ENCODE data around the gene CKS2. TPM values are rescaled to one million over a fixed set of nuclear protein-coding genes. Genes with fewer than 3 reads are reported as not detected.

CKS2 gene
- total and polyA plus RNA-seq, 2 of the 8 experiments (the other 6 are each of a cell fraction or from before 2014, with no cell fraction given), result 337 to 689 TPM

GRCh38 chr9:89278551-89278950 lies 32.4 kb upstream of the CKS2 start:
- Histone ChIP-seq H3K23ac (ENCODE audit: insufficient read length) (no peak overlapping the region), H3K4me2 (ENCODE audit: insufficient read depth in 1 of 2, low read depth in 2 of 2, low read length in 2 of 2) (no peak overlapping the region), H2AK5ac (ENCODE audit: low read depth, low read length) (no peak overlapping the region), H3K4me1 (replicated peaks in 1 of 4; ENCODE audit: control insufficient read depth in 3 of 4, insufficient read depth in 4 of 4, low read length in 3 of 4) (no peaks in the 10 kb centered on the region), H3K36me3 (ENCODE audit: control insufficient read depth in 2 of 4, insufficient read depth in 4 of 4, low read length in 3 of 4) (no peaks in the 10 kb centered on the region), H3K4ac (replicated peaks; ENCODE audit: insufficient read length, low read depth, low read length) (no peak overlapping the region), H2AFZ (ENCODE audit: low read length) (no peak overlapping the region), H2BK15ac (ENCODE audit: low read length) (no peak overlapping the region), H4K5ac (ENCODE audit: insufficient read length, low read depth, low read length) (no peak overlapping the region), H3K18ac (ENCODE audit: extremely low read depth, low read length) (no peak overlapping the region), H3K56ac (replicated peaks; ENCODE audit: insufficient read length, low read depth, low read length) (no peak overlapping the region), H3K79me1 (ENCODE audit: low read depth, low read length) (no peaks in the 10 kb centered on the region; the same call in 1 of the 2 replicates), H2BK20ac (ENCODE audit: low read length) (no peak overlapping the region), H4K8ac (ENCODE audit: extremely low read depth, insufficient read depth, low read length) (no peak overlapping the region), H3K4me3 (ENCODE audit: extremely low read depth in 1 of 4, insufficient read depth in 2 of 4, low read depth in 3 of 4, low read length in 4 of 4) (no peak overlapping the region), H2BK120ac (replicated peaks; ENCODE audit: low read depth, low read length) (no peak overlapping the region), H4K20me1 (replicated peaks in 1 of 2; ENCODE audit: control insufficient read depth in 1 of 2, insufficient read depth in 2 of 2, low read length in 2 of 2) (no peaks in the 10 kb centered on the region), H3K23me2 (ENCODE audit: low read depth, low read length) (no peaks in the 10 kb centered on the region), H4K91ac (replicated peaks; ENCODE audit: insufficient read length, low read length) (no peak overlapping the region), H3K9ac (replicated peaks in 1 of 4; ENCODE audit: extremely low read depth in 1 of 4, low read depth in 3 of 4, low read length in 3 of 4) (no peak overlapping the region), H3K14ac (ENCODE audit: insufficient read length) (no peak overlapping the region), H3K27ac (ENCODE audit: low read depth, low read length) (no peak overlapping the region), H2BK5ac (ENCODE audit: low read depth, low read length) (no peak overlapping the region), H3K79me2 (ENCODE audit: control insufficient read depth in 1 of 2, insufficient read depth in 2 of 2, low read length in 2 of 2) (no peaks in the 10 kb centered on the region), H2BK12ac (ENCODE audit: low read depth, low read length) (no peak overlapping the region), H3K27me3 (replicated peaks in 1 of 4; ENCODE audit: control insufficient read depth in 3 of 4, extremely low read depth in 1 of 4, insufficient read depth in 3 of 4, low read length in 3 of 4) (no peaks in the 10 kb centered on the region), H3K9me3 (ENCODE audit: insufficient read depth in 2 of 2, low read depth in 1 of 2, low read length in 1 of 2) (peaks cover 3 to 18% of the 10 kb centered on the region in 2 experiments; a peak in 3 of 4 replicates)
- 94% methylated on average over 2 of the region's 2 CpGs; no CpG with 5 or more reads in 1 of the 2 experiments for WGBS, 2 experiments (ENCODE audit: extremely low coverage in 1 of 2, insufficient coverage in 1 of 2, insufficient read length in 1 of 2, insufficient replicate concordance in 2 of 2, low coverage in 1 of 2, low lambda C conversion rate in 2 of 2, missing lambda C conversion rate in 1 of 2)
- POLR2A ChIA-PET (ENCODE audit: partially characterized antibody), result interaction anchor here (0.8 to 1.7 kb wide), 2 partner anchors 17 to 32 kb away, joined by 3 to 4 read pairs; no protein-coding TSS in a partner anchor
- CTCF ChIA-PET (ENCODE audit: partially characterized antibody), result interaction anchor here (0.9 to 3.1 kb wide), 25 partner anchors 12 to 432 kb away, joined by 3 to 12 read pairs (median 4); no protein-coding TSS in a partner anchor
- no peak for DNase-seq (ENCODE audit: low read depth in 1 of 2, low spot score in 2 of 2)
- TF ChIP-seq RNF2 (IDR thresholded peaks at IDR 0.05; ENCODE audit: borderline replicate concordance, low read depth, low read length, missing control alignments, poor library complexity, severe bottlenecking) (no peak), USF2 (IDR thresholded peaks at IDR 0.05; ENCODE audit: low read length) (no peak), SIRT6 (IDR thresholded peaks at IDR 0.05; ENCODE audit: low read length) (no peak), CTCF (IDR thresholded peaks at IDR 0.05; ENCODE audit: control extremely low read depth in 1 of 3, insufficient read depth in 1 of 3, low read depth in 1 of 3, low read length in 3 of 3) (no peak), CHD1 (IDR thresholded peaks at IDR 0.05; ENCODE audit: low read depth, low read length) (no peak), YY1 (IDR thresholded peaks at IDR 0.05; ENCODE audit: low read depth, low read length) (no peak), TCF12 (IDR thresholded peaks at IDR 0.05; ENCODE audit: low read depth, low read length) (no peak)
- no peak for FAIRE-seq

Data from H1 (cell line).